Stimulated activated naive CD8-positive, alpha-beta T cell treated with anti-CD3 and anti-CD28 coated beads, Interleukin-15, Interleukin-2, amounts not matched to agents 100 U/mL and 50 U/mL, for 24 hours (primary cell): ENCODE measurements around the gene LRWD1.

Source experiments
- ATAC-seq: fragments of 150-1000 bp; cut with Tn5 transposase; one replicate; pipeline ENCODE4 v1.10.0; 2021
- DNase-seq: peaks from one replicate; pipeline ENCODE4 v3.0.0; 2021

Gene LRWD1

GRCh38 chr7:102464577-102465280 lies at the start of gene LRWD1, which contains the start of gene ALKBH4:
Gene LRWD1, plus strand, starts transcription at chr7:102464984. Its CDS starts 97 bp downstream, at chr7:102465081.
Gene ALKBH4, minus strand, starts transcription at chr7:102464863. Its CDS starts 27 bp downstream, at chr7:102464836.
- peak; percentile 98 for DNase-seq

DNA sequence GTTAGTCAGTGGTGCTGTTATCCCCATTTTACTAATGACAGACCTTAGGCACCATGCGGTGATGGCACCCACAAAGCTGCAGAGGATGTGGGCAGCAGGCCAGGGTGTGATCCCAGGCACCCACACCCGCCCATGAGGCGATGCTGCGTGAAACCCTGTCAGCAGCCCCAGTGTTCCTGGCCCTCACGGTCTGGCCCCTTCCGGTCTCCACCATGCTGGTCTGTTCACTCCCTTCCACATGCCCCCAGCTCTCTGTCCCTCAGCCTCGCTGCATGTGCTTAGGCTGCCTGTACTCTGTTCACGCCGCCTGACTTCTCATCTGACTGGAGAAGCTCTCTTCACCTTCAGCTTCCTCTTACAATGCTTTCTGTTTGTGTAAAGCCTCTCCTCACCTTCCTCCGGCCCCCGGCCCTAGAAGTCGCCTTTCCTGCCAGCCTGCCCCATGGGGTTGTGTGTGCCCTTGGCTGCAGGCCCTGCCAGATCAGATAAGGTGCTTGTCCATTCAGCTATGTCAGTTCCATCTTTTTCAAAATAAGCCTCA lies 49.0 kb upstream of the LRWD1 start:
- DNase-seq, result peak; percentile 70
- peak; percentile 80 for ATAC-seq

More at GRCh38 chr7:102464577-102465280, at the start of gene LRWD1, which contains the start of gene ALKBH4:
- ATAC-seq, result peak; percentile 97

DNA sequence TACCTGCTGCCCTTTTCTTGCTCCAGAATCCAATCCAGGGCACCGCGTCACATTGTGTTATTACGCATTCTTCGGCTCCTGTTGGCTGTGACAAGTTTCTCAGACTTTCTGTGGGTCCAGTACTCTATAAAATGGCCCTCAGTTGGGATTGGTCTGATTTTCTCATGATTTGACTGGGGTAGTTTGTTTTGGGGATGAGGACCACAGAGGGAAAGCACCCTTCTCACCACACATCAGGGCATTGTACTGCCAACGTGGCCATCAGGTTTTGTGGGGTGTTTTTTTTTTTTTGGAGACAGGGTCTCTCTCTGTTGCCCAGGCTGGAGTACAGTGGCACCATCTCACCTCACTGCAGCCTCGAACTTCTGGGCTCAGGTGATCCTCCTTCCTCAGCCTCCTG lies 48.4 kb upstream of the LRWD1 start:
- ATAC-seq (no peak), DNase-seq (no peak)

DNA sequence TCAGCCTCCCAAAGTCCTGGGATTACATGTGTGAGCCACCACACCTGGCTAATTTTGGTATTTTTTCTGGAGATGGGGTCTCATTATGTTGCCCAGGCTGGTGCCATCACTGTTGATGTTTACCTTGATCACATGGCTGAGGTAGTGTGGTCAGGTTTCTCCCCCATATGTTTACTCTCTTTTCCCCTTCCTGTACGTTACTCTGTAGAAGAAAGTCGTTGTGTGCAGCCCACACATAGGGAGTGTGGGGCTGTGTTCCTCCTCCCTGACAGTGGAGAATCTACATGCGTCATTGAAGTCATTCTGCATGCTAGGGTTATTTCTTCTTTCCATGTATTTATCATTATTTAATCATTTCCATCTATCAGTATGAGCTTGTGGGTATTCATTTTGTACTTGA lies 47.7 kb upstream of the LRWD1 start:
- no peak for DNase-seq
- no peak for ATAC-seq

DNA sequence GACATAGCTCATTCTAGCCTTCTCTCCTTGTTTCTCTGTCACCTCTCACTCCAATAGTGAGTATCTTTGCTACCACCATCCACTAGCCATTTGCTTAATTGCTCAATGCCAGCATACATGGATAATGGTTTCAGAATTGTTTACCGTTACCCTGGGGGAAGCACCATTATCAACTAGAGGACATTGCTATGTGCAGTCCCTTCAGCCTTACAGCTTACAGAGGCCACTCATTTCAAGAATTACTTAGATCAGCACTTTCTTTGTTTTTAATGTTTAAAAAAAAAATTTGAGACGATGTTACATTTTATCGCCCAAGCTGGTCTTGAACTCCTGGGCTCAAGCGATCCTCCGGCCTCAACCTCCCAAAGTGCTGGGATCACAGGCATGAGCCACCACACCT lies 46.2 kb upstream of the LRWD1 start:
- DNase-seq (no peak), ATAC-seq (no peak)

DNA sequence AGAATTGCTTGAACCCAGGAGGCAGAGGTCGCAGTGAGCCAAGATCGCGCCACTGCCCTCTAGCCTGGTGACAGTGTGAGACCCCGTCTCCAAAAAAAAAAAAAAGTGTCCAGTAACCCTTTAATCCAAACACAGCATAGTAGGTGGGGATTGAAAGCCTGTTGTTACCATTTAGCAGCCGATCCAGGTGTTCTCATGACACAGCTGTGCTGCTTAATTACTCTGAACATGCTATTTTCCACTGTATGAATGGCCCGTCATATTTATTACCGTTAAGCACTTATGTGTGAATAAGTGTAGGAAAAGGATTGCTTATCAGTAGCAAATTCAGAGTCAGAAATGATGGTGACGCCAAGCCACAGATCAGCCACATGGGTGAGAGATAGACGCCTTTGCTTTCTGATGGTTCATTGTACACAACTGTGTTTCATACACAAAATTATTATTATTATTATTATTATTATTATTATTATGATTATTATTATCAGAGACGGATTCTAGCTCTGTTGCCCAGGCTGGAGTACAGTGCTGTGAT lies 43.0 kb upstream of the LRWD1 start:
- ATAC-seq (no peak), DNase-seq (no peak)

DNA sequence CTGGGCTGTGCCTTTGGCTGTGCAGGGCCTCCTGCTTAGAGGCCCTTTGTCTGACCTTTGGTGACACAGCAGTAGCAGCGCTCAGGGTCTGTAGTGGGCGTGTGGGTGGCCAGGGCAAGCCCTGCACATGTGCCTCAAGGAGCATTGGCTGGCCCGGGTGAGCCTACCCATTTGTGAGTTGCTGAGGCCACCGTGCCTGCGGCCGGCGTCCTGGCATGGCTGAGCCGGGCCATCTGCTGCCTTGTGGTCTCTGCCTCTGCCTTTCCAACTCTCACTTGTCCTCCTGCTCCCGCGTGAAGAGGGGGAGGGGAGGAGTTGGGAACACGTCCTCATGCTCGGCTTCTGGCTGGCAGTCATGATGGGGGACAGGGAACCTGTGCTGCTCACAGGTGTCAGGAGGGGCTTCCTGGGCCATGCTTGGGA lies 40.6 kb upstream of the LRWD1 start:
- ATAC-seq, result no peak
- DNase-seq, result no peak

- DNase-seq, result no peak
- ATAC-seq, result no peak
Observed at GRCh38 chr7:102424787-102425218, 40.0 kb upstream of the LRWD1 start.

DNA sequence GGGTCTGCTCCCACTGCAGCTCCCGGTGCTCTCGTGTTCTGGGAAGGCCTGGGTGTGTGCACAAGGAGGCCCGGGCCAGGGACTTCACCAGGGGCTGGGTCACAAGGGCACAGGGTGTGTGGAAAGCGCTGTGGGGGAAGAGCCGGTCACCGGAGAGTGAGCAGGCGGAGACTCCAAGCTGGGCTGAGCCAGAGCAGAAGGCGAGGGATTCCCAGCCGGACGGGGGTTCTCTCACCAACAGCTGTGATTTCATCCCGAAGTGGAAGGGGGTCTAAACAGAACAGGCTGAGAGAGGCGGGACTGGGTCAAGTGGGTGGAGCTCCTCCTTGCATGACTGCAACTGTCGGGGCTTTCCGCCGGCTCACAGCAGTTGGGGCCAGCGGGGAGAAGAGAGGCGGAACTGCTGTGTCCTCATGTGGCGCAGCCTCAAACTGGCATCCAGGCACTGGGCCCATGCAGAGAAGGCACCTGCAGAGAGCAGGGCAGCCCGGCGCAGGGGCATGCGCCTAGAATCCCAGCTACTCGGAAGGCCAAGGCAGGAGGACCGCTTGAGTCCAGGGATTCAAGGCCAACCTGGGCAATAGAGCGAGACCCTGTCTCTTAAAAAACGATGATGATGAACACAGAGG lies 39.0 kb upstream of the LRWD1 start:
- DNase-seq (peak; percentile 87), ATAC-seq (peak; percentile 89)

GRCh38 chr7:102426268-102427018 lies 38.3 kb upstream of the LRWD1 start:
- ATAC-seq, result peak; percentile 85
- DNase-seq, result peak; percentile 82

- no peak for ATAC-seq
- no peak for DNase-seq
Observed at GRCh38 chr7:102427019-102427405, 37.8 kb upstream of the LRWD1 start.

DNA sequence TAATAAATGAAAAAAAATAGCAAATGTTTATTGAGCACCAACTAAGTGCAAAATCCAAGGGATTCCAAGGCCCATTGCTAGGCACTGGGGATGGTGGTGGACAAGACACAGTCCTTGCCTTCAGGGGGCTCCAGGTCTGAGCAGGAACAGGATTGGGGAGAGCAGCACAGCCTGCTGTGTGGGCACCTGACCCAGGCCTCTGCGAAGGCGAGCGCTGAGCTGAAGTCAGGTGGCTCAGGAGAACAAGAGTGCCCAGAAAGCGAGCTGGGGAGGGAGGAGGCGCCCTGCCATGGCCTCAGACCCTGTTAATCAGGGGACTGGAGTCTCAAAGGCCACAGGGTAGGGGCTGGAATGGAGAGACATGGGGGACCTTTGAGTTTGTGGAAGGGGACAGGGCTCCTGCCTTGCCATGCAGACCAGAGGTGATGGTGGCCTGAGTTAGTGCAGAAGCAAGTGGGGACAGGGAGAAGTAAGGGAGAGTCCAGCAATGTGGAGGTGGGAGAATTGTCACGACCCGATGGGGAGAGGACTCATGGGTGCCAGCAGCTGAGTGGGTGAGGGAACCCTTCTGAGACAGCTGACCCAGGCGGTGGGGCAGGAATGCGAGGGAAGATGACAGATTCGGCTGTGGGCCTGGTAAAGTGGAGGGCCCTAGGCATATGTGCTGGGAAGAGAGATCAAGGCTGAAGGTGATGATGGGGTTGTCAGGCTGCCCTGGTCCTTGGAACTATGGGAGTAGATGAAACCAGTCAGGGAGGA lies 35.5 kb upstream of the LRWD1 start:
- ATAC-seq (no peak), DNase-seq (no peak)

DNA sequence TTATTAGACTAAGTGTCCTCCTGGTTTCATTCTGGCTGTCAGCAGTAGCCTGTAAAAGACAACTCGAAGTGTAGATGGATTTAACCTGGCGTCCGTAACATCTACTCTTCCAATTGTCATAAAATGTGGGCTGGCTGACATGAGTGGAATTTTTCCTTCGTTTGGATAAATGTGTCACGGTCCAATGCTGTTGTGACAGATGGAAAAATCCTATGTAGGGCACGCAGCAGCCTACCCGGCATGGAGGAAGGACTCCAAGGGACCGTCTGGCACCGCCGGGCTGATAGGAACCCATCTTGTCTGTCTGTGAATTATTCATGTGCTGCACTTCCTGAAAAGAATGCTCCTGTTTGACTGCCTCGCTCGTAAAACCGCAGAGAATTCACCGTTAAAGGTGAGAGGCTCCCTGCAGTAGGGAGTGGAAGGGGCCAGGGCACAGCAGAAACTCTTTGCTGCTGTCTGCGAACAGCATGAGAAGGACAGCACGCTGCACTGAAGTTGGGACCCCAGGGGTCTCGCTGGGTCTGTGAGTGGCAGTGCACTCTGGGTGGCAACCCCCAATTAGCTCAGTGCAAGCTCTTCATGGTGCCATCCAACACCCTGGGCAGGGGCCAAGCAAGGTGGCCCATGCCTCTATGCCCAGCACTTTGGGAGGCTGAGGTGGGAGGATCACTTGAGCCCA lies 33.0 kb upstream of the LRWD1 start:
- DNase-seq (peak; percentile 54), ATAC-seq (peak; percentile 50)

- DNase-seq (no peak), ATAC-seq (peak; percentile 16)
Observed at GRCh38 chr7:102432442-102433218, 32.2 kb upstream of the LRWD1 start.

- peak; percentile 92 for DNase-seq
- ATAC-seq, result peak; percentile 71
Observed at GRCh38 chr7:102433219-102434038, 31.4 kb upstream of the LRWD1 start, which contains the start of gene ORAI2. Gene ORAI2, plus strand, starts transcription at chr7:102433575. Its CDS starts 5,382 bp downstream, at chr7:102438957.

DNA sequence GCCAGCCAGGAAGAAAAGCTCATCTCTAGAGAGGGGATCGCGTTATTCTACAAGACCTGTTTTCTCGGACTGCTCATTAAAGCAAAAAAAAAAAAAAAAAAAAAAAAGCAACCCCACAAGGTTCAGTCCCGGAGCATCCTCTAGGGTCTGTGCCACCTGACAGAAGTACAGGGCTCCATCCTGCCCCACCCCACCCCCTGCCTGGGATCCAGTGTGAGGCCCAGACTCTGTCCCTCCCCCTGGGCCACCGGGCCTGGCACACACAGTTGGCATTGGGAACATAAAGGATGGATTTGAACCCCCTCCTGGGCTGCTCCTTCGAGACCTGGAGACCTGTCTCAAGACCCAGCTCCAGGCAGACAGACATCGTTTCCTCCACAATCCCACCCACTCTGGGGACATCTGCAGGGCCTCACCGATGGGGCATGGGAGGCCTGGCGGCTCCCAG lies 30.7 kb upstream of the LRWD1 start:
- ATAC-seq (no peak), DNase-seq (peak; percentile 30)

GRCh38 chr7:102436118-102436517 lies 28.7 kb upstream of the LRWD1 start:
- DNase-seq (no peak), ATAC-seq (no peak)

DNA sequence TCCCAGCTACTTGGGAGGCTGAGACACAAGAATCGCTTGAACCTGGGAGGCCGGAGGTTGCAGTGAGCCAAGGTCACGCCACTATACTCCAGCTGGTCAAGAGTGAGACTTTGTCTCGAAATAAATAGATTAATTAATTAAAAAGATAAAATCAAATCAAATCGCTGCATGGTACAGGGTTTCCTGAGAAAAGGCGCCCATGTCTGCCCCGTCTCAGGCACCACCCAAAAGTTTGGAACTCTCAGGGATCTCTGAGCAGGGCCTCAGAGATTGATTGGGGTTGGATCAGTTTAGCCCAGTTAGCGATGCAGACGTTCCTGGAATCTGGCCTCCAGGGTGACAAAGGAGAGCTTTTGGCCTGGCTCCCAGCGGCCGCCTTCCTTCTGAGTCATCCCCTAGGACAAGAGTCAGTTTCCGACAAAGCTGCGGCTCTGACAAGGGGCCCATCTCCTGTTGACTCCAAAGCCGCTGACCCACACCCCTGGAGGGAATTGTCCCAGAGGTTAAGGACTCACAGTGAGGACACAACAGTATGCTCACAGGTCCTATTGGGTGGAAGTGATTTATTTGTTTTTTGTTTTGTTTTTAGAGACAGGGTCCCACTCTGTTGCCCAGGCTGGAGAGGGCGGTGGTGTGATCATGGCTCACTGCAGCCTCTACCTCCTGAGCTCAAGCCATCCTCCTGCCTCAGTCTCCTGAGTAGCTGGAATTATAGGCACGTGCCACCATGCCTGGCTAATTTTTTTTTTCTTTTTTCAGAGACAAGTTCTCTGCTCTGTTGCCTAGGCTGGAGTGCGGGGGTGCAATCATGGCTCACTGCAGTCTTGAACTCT lies 24.6 kb upstream of the LRWD1 start:
- no peak for ATAC-seq
- no peak for DNase-seq
